ENCODE measurements around the gene C13orf46.

GRCh38 chr13:113924184-113924901 is 49.5 kb downstream of the C13orf46 start:
- TF ChIP-seq ZFX (IDR thresholded peaks at IDR 0.05; ENCODE audit: borderline replicate concordance) (no peak), CTCF (IDR thresholded peaks at IDR 0.05) (no peak)

Data from 22Rv1 (cell line).